HG03280 (cell line): Measurements from ENCODE around the gene TBC1D22A.

Experiments
- ATAC-seq: cut with Tn5 transposase; IDR thresholded peaks from one replicate; pipeline ENCODE4 v1.9.1; 2021; ENCODE audit warnings: mild to moderate bottlenecking, moderate library complexity; ENCODE audit not compliant: unreplicated experiment

The TBC1D22A gene

GRCh38 chr22:46793497-46793896 lies 31.0 kb downstream of the TBC1D22A start:
- ATAC-seq, result no peak

DNA sequence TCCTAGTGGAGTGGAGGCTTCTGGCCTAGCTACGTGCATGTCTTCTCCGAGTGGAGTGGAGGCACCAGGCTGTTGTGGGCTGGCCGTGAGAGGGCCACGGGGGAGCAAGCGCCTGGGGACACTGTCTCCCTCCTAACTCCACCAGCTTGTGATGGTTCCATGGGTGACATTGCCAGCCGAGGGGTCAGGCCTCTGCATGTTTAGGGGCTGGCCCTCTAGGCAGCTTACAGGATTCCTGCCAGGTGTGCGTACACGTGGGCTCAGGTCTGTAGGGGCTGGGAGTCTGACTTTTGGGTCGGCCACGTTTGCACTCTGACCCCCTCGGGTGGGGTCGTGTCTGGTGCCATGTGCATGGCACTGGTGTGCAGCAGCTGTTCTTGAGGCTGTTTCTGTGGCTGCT lies 31.6 kb downstream of the TBC1D22A start:
- ATAC-seq, result no peak

- ATAC-seq, result no peak
These were observed 32.0 kb downstream of the TBC1D22A start for GRCh38 chr22:46794491-46794890.

DNA sequence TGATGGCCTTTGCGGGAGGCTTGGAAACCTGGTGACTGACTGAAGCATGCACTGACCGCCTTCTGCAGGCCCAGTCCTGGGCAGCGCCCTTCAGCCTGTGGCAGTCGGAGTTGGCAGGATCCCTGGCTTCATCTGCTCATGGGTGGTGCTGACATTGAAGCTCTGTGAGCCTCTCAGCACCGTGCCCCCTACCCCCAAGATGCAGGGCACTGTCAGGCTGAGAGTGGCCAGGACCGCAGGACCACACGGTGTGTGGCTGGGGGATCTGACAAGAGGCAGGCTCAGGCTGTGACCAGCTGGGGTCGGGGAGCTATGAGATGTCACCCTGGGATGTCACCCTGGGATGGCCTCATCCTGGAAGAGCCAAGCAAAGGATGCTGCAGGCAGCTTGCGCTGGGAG lies 32.7 kb downstream of the TBC1D22A start:
- ATAC-seq, result no peak

DNA sequence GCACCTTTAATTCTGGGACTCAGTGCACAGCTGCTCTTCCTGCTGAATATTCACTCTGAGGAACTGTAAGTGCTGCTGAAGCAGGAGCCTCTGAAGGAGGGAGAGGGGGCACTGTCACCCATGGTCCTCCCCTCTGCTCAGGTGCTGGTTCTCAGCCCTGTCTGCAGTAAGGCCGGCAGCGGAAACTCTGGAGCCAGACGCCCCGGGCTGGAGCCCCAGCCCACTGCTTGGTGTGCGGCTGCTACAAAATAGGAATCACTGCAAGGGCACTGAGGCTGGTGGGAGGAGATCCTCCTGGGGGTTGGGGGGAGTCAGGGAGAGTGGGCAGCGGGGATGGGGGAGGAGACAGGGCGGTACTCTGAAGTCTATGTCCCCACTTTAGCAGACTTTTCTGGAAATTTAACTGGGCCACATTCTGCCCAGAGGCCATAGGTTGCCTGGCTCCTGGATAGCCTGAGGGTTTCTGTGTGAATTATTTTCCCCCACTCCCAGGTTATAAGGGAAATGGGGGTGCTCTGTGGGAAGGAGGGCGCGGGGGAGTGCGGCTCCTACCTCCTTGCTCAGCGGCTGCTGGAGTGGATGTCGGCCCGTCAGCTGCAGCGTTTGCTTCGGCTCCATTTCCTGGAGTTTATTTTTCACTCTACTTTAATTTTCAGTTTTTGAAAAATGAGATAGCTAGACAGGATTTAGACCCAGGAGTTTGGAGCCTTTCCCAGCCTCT lies 33.6 kb downstream of the TBC1D22A start:
- ATAC-seq, result no peak

GRCh38 chr22:46796566-46797195 lies 34.2 kb downstream of the TBC1D22A start:
- no peak for ATAC-seq

GRCh38 chr22:46797355-46797754 lies 34.9 kb downstream of the TBC1D22A start:
- ATAC-seq, result no peak

DNA sequence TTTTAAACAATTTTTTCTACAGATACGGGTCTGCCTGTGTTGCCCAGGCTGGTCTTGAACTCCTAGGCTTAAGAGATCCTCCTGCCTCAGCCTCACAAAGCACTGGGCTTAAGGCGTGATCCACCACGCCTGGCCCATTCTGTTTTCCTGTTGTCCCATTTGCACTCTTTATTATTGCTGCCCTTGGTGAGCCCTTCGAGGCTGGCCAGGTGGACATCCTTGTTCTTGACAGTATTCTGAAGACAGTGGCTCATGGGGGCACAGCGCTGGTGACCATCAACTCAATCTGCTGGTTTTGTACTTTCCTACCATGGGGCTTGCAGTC lies 35.6 kb downstream of the TBC1D22A start:
- ATAC-seq, result no peak

DNA sequence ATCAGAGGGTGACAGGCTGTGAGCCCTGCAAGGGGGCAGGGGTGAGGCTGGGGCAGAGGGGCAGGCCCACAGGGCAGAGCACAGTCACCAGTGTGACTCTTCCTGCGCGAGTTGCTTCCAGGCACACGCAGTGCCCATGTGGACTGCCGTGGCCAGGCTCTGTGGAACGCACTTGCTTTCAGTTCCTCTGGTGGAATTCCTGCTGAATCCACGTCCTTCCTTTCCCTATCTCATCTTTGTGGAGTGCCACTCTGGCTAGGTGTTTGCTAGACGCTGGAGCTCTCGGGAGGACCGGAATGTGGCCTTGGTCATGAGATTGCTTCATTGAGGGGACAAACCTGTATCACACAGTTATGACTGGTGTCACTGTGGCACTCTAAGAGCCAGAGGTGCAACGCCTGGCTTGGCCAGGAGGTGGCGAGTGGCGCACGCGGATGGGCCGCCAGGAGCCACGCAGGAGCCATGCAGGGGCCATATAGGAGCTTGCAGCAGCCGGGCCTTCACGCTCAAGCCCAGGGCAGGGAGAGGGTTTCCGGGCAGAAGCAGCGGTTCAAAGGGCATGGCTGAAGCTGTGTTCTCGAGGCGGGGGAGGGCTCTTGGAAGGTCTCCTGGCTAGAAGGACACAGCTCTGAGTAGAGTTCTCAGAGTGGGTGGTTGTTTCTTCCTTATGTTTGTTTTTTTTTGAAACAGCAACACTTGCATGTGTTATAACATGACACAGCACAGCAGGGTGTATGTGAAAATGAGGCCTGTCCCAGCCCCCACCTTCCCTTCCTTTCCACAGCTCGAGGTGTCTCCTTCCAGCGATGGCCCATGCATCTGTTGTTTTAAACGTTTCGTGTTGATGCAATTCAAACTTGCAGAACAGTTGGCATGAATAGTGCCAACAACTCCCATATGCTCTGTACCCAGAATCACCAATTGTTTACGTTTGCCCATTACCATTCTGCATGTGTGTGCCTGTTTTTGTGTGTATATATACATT lies 36.2 kb downstream of the TBC1D22A start:
- peak; percentile 68 for ATAC-seq

- ATAC-seq, result no peak
These were observed 37.2 kb downstream of the TBC1D22A start for GRCh38 chr22:46799626-46800025.

DNA sequence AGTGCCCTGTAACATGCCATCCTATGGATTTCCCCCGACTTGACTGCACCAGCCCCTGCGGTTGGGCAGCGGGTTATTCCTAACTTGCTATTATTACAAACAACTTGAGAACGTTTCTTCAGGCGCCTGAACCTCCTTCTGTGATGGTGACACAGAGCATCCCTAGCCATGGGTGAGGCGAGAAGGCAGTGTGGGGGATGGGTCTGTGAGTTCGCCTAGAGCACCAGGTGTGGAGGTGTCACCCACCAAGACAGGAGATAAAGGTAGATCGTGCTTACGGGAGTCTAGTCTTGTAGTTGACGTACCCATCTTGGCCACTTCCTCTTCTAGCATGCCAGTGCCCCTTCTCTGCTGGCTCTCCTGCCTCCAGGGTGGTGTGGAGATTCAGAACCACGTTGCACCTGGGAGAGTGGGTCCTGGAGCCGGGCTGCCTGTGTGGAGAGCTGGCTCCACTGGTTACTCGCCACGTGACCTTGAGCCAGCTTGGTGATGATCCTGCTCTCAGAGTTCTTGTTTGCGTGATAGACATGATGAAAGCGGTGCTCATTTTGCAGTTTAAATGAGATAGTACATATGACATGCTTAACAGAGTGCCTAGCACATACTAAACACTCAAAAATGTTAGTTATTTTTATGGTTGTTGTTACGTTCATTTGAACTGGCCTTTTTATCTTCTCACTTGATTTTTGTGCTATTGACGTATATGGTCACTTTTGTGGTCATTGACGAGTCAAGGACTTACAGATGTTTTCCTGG lies 37.8 kb downstream of the TBC1D22A start:
- no peak for ATAC-seq

DNA sequence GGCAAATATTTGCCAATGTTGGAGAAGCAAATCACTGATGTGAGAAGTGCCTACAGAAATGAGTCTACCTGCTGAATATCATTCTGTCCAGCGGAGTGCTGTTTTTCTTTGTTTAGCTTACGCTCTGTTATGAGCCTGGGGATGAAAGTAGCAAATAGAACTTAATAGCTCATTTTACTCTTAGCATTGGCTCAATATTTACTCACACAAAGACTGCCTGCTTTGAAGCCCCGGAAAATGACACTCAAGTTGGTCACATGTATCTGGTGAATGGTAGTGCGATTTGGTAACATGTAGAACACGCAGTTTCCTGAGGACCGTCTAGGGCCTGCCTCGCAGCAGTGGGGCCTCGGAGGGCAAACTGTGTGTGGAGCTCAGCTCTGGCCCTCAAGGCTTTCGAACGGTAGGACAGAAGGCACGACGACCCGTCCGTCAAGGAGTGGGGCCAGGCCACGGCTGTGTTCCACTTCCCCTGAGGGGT lies 38.9 kb downstream of the TBC1D22A start:
- no peak for ATAC-seq

GRCh38 chr22:46801826-46802607 lies 39.6 kb downstream of the TBC1D22A start:
- ATAC-seq, result no peak

DNA sequence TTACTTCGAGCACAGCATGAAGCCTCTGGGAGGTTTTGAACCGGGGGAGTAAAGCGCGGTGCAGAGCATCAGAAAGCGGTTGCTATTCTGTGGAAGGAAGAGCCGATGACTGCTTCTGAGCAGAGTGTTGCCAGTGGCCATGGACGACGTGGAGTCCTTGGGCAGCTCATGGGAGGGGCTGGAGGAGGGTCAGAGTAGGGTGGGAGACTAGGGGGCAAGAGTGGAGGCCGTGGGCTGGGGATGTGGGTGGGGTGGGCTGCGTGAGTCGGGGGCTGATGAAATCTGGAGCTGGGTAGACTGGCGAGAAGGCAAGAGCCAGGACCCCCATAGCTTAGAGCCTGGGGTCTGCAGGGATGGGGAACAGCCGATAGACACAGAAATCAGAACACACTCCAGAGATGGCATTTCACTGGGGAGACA lies 40.2 kb downstream of the TBC1D22A start:
- ATAC-seq, result no peak

GRCh38 chr22:46803031-46803880 lies 40.8 kb downstream of the TBC1D22A start:
- peak; percentile 77 for ATAC-seq

GRCh38 chr22:46803936-46804335 lies 41.5 kb downstream of the TBC1D22A start:
- no peak for ATAC-seq

GRCh38 chr22:46806794-46807193 lies 44.3 kb downstream of the TBC1D22A start:
- ATAC-seq, result no peak

- ATAC-seq, result no peak
These were observed 45.0 kb downstream of the TBC1D22A start for GRCh38 chr22:46807458-46807857.
